Stimulated activated CD8-positive, alpha-beta memory T cell treated with anti-CD3 and anti-CD28 coated beads, Interleukin-4, amount 100 ng/mL, for 24 hours (primary cell): ENCODE data around the gene SPINK5.

Experiments
- DNase-seq: peaks from one replicate; pipeline ENCODE4 v3.0.0-alpha.2; 2020; ENCODE audit warnings: low read depth

SPINK5 gene

DNA sequence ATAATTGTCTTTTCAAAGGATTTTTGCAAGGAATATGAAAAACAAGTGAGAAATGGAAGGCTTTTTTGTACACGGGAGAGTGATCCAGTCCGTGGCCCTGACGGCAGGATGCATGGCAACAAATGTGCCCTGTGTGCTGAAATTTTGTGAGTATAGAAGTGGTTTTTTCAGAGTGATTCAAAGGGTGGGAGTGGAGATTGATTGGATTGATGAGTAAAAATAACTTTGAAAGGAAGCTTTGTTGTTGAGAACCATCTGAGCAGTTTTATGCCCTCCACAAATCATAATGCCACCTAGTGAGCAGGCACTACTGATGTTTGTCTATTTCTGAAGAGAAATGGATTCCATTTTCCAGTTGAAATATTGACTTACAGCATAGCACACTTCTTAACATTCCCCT, 30.6 kb downstream of the SPINK5 start:
- DNase-seq, result no peak

DNA sequence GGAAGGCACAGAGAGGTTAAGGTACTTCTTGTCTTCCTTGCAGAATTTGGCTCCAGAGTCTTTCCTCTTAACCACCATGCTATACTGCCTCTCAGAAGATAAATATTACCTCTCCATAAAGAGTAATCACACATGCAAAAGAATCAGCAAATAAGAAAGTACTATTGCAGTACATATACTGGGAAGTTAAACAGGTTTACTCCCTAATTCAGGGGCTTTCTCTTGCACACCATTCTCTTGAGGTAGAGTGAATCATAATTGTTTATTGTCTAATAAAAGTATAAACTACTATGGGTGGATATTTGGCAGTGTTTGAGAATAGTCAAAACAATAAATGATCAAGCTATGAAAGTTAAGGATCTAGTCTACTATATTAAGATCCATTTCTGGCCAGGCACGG, 40.4 kb downstream of the SPINK5 start:
- DNase-seq, result no peak

DNA sequence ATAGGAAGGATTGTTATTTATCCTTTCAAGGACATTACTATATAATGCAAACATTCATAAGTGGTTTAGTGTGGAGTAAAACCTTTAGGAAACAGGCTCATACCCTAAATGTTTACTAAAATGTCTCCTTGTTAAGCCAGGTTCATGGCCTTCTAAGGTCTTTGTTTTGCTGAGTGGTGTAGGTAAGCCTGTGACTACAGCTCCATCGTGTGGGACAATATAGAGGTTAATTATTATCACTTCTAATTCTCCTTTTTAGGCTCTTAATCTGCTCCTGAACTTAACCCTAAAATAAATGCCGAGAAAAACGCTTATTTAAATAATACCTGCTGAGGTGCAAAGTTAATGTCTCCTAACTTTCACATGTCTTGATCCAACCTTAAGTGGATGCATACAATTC, 43.8 kb downstream of the SPINK5 start:
- DNase-seq, result no peak

DNA sequence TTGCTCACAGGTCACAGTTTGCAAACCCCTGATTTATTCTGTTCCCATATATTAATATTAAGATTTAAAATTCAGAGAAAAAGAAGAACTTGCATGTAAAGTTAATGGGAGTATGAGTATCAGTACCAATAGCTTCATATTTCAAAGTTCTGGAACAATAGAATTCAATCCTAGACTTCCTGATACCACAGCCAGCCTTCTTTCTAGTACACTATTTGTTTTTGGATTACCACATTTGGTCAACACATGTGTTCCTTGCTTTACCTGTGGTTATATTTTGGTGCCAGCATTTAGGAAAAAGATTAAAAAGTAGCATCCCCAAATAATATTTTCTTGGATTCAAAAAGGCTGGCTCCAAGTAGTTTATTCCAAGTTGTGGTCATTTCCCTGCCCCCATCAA, 49.5 kb downstream of the SPINK5 start:
- no peak for DNase-seq

DNA sequence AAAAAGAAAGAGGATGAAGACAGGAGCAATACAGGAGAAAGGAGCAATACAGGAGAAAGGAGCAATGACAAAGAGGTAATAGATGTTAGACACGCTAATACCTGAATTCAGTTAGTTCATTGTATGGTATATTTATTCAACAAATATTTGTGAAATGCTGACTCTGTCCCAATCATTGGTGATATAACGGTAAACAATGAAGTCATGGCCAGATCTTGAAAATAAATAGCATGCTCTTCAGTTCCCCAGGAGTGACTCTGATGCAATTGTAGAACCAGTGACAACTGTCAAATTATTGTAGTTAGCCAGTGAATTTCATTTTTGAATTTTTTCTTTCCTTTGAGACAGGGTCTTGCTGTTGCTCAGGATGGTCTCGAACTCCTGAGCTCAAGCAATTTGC, 56.5 kb downstream of the SPINK5 start:
- no peak for DNase-seq

DNA sequence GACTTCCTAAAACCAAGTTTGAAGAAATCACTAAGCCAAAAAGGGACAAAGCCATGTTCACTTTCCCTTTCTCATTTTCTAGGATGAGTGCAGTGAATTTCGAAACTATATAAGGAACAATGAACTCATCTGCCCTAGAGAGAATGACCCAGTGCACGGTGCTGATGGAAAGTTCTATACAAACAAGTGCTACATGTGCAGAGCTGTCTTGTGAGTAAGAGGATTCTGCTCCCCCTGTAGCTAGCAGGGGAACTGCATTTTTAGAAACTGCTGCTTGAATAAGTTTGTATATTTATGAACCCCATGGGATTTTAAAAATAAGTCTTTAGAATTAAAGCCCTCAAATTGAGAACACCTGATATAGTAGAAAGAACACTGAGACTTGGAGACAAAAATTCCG, 61.9 kb downstream of the SPINK5 start:
- no peak for DNase-seq

DNA sequence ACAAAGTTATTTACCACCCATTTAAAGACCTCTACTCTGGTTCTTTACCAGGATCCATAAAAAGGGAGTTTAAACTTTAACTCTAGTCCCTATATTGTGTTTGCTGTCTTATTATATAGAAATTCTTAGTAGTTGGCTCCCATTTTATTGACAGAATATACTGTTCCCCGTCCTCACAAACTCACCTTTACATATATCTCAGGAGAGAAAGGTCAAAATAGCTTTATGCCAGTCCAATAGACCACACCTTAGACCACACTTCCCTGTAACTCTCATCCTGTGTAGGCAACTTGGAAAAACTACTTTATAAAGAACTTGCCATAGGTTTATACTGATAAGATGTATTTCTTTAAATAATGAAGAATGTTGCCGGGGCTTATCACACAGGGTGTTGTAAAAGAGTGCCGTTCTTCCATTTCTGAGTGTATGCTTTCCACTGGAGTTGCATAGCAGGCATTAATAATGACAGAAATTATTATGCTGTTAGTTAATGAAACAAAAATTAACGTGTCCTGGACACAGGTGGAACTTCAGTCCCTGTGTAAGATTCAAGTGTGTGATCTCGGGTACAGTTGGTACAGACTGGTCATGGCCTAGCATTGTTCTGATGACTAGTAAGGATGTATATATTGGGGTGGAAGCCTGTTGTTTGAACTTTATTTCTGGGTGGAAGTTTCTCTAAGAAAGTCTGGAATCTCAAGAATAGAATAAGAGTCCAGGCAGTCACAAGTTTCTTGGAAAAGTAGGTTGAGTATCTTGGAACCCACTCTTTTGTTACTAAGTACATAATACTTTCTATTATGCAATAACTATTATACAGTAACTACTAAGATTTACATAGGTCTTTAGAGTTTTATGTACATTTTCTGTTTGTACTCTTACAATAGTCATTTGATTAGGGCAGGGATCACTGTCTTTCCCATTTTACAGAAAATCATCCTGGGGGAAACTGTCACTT, 71.6 kb downstream of the SPINK5 start:
- no peak for DNase-seq

DNA sequence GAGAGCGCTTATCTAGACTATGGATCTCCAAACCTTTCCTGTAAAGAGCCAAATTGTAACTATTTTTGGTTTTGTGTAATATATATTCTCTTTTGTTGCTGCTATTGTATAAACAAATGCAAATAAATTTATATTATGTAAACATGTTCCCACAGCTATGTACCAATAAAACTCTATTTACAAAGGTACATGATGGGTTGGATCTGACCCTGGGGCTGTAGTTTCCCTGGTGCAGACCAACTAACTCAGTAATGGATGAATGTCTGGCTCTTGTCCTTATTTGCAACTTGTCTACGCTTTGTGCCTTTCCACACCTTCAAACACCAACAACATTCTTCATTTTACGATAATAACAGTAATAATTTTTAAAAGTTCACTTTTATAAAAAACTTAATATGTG, 77.1 kb downstream of the SPINK5 start:
- no peak for DNase-seq

DNA sequence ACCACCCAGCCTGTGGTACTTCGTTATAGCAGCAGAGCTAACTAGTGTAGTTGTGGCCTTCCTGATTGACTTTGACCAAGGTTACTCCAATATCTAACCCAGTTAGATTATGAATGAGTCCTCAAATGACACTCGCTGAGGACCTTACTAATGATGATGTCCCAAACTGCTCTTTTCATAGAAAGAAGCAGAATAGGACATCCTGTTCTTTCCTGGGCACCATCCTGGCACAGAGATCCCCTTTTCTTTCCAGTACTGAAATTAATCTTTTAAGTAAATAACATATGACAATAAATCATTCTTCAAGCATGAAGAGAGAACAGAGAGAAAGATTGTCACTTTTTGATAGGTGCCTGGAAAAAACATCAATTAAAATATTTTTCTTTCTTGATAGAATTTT, 77.9 kb downstream of the SPINK5 start:
- no peak for DNase-seq

DNA sequence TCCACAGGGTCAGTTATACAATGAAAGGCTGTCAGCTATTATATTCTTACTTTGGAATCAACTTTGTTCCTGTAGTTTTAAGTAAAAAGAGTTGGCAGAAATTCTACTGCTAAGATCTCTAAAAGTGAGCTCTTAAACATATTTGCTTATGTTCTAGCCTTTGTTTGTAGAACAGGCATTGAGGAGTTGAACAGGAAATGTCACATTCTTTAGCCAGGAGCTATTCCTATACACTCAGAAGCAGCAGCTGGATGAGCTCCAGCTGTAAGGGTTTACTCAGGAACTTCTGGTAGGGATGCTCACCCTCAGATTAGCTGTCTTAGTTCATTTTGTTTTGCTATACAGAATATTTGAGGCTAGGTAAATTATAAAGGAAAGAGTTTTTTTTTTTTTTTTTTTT, 82.1 kb downstream of the SPINK5 start:
- no peak for DNase-seq

DNA sequence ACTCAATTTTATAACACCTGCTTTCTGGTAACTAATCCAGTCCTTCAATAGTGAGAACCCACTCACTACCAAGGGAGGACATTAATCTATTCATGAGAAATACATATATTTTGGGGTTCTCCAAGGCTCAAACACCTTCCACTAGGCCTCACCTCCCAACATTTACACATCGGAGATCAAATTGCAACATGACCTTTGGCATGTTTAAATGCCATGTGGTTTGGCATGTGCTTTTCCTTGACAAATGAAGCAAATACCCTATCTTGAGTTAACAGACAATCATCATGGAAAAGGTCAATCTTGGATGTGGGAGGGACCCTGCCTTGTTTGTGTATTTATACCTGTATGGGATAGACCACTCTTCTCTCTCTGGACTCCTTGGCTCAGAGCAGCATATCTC, 82.7 kb downstream of the SPINK5 start:
- DNase-seq, result no peak

DNA sequence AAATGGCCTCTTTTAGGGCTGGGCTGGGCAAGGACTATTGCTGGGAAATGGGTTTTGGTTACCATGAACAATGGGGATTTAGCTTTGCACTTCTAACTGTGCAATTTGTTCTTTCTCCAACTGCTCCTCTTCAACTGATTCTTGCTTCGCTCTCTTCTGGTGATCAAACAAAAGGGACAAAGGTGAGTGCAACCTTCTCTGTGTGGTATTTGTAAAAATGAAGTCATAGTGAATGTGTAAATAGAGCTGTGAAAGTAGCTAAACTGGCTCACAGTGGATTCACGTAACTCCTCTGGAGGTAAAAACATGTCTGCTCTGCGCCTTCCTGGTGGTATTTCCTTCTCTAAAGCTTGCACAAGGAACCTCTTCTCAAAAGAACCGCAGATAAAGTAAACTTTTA, 83.6 kb downstream of the SPINK5 start:
- DNase-seq, result no peak

DNA sequence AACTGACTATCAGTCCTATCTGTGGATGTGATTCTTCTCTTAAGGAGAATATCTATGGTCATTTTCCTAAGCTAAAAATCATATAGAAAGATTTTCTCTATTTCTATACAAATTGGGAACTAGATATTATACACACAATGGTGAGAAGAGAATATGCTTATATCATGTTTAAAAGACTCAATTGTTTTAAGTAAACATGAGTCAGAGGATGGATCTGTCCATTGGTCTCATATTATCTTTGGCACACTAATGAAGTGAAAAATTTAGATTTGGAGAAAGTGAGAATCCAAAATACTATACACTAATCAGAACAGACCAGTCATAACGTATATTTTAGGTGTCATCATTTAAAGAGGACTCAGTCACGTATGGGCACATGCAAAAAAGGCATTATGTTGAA, 88.1 kb downstream of the SPINK5 start:
- DNase-seq, result no peak

DNA sequence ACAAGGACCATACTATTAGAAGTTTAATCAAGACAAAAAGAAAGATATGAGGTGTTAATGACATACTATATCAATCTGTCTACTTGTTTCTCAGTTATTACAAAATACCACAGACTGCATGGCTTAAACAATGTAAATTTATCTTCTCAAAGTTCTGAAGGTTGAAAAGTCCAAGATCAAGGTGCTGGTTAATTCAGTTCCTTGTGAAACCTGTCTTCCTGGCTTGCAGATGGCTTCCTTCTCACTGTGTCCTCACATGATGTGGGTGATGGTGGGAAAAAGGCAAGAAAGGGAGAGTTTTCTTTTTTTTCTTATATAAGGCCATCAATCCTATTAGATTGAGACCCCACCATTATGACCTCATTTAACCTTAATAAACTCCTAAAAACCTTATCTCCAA, 89.0 kb downstream of the SPINK5 start:
- DNase-seq, result no peak

DNA sequence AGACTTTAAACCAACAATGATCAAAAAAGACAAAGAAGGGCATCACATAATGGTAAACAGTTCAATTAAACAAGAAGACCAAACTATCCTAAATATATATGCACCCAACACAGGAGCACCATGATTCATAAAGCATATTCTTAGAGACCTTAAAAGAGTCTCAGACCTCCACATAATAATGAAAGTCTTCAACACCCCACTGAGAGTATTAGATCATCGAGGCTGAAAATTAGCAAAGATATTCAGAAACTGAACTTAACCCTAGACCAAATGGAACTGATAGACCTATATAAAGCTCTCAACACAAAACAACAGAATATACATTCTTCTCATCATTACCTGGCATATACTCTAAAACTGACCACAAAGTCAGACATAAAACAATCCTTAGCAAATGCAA, 92.8 kb downstream of the SPINK5 start:
- no peak for DNase-seq

DNA sequence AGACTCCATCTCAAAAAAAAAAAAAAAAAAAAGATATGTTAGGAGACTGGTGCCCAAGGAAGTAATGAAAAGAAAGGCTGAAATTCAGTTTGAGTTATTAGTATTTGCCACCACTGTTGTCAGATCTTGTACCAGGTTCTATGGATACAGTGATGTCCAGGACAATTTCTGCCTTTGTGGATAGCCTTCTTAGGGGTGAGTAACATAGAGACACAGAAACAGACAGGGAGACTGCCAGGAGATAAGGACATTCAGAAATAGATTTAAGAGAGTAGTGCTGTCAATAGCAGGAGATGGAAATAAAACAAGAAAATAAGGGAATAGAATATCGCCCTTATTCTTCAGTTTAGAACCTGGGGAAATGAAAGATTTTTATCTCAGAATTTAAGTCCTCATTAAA, 98.3 kb downstream of the SPINK5 start:
- no peak for DNase-seq

DNA sequence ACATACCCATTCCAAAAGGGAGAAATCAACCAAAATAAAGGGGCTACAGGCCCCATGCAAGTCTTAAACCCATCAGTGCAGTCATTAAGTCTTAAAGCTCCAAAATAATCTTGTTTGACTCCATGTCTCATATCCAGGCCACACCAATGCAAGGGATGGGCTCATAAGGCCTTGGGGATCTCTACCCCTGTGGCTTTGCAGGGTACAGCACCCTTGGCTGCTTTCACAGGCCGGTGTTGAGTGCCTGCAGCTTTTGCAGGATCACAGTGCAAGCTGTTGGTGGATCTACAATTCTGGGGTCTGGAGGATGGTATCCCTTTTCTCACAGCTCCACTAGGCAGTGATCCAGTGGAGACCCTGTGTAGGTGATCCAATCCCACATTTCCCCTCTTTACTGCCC, 99.6 kb downstream of the SPINK5 start:
- no peak for DNase-seq

DNA sequence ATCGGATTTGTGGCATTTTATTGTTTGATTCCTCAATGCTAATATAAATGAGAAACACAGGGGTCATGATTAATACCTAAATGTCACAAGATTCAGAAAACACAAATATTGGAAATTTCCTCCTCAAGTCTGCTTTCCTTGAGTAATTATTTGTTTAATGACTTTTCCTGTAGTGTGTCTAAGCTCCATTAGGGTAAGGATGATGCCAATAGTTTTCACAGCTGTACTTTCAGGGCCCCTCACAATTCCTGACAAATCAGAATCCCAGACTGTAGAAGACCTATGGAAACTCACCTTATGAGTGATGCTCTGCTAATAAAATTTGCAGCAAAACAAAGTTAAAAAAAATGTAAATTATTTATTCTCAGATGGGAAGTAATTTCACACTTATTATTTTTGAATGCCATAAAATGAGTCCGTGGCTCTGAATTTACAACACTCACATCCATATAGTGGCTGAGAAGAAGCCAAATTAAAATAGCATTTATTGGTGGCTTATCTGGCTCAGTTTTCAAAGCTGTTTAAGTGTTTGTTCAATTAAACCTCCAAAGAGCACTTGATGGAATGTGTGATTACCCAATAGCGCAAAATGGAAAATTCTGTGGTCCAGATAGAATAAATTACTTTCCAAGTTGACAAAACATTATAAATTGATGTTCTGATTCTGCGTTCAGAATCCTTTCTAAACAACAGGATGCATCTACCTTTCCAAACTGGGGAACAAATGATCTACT, 102.9 kb downstream of the SPINK5 start:
- no peak for DNase-seq

DNA sequence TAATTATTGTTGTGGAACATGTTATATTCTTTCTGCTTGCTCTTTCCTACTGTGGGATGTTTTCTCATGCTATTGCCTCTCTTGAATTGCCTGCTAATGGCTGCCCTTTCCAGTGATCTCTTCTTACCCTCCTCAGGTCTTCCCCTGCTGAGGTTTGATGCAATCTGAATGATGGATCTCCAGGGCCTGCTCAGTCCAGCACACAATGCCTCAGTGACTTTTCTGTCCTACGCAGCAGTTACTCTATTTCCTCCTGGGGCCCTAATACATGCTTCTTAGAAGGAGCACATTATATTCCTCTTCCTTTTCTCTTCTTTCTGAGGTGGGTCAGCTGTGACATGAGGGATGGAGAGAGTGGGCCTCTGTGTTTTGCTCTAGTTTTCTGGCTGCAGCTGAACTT, 104.5 kb downstream of the SPINK5 start, which contains the start of gene SPINK14:
Gene SPINK14, plus strand, starts transcription at position 301 of the 400 bp plus-strand sequence. CDS start 1,187 bp downstream, outside the sequence.
- DNase-seq, result no peak

DNA sequence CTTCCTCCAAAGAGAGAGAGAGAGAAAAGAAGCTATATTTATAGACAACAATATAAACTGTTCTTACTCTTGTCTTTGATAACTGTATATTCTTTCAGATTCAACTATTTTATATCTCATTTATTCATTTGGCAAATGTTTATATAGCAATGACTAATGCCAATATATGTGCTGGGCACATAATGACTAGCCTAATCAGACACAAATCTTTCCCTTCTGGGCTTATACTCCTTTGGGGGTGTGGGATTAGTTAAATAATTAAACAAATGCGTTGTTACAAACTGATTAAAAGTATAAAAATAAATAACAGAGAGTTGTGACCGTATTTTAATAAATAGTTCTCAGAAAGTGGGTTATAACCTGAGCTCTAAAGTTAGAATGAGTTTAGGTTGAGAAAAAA, 108.6 kb downstream of the SPINK5 start:
- DNase-seq, result no peak

DNA sequence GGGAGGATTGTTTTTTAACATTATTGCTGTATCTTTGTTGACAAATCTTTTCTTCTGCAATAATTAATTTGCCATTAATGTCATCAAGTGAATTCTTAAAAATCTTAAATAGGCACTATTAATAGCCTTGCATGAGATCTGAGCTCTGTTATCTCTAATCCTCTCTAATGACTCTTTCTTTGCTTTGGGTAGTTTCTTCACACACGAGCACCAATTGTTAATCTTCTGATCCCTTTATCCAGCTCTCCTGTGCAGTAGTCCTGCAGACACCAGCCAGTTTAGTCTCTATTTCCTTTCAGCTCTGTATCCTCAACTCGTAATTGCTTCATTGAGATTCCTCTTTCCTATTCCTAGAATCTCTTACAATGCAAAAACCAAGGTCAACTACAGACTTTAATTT, 112.7 kb downstream of the SPINK5 start:
- DNase-seq, result no peak

DNA sequence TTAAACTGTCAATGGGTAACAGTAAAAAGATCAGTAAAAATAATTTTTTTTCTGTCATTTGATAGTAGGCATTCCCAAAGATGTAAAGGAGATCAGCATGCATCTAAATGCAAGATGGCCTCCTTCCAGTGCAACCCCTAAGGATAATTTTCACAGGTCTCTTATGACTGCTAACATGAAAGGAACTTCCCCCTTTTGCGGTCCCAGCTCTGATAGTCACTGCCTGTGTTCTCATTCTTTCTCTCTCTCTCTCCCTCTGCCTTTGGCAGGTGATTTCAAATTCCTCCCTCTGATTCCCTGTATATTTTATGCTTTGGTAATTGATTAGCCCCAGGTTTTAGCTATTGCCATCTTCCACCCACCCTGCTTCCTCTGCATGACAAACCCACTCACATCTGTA, 113.4 kb downstream of the SPINK5 start:
- DNase-seq, result no peak

DNA sequence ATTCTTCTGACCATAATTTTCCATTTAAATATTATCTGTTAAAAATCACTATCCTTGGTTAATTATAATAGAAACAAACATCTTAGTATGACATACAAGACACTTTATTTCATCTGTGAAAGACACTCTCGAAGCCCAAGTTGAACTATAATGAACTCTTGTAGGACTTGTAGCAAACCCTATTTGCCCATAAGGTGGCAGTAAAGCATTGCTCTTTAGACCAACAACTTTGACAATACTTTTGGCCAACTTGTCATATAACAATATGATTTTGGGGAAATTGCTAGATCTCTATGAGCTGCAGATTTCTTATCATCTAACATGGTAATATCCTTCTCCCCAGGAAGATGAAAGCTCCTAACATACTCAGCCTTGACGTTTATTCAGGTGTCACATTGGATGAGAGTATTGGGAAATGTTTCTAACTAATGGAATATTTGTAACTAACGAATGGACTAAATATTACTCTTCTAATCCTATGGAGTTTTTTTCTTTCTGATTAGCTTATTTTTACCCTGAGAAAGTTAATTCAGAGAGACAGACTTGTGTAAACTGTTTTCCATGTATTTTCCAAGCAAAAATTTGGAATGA, 115.5 kb downstream of the SPINK5 start:
- DNase-seq, result no peak
